Mesothelial cell of epicardium (in vitro differentiated cells): Measurements from ENCODE around the gene WWC2. TPM values are rescaled to one million over a fixed set of nuclear protein-coding genes. Genes with fewer than 3 reads are reported as not detected.

Source experiments
- DNase-seq, 2 experiments: peaks; one replicate each; pipeline ENCODE4 v3.0.0; 2021; ENCODE audit warnings: low spot score in 2 of 2; ENCODE audit not compliant: unreplicated experiment in 2 of 2
- H3K27ac Mint-ChIP-seq: 2 replicates; pipeline ENCODE4 v1.8.0; 2021; ENCODE audit warnings: mixed read lengths
- H3K27me3 Mint-ChIP-seq: 2 replicates; pipeline ENCODE4 v1.8.0; 2021; ENCODE audit warnings: low read depth, mixed read lengths
- H3K36me3 Mint-ChIP-seq: 2 replicates; pipeline ENCODE4 v1.8.0; 2021; ENCODE audit warnings: mixed read lengths
- H3K4me1 Mint-ChIP-seq: 2 replicates; pipeline ENCODE4 v1.8.0; 2021; ENCODE audit warnings: mixed read lengths
- H3K4me3 Mint-ChIP-seq: 2 replicates; pipeline ENCODE4 v1.8.0; 2021; ENCODE audit warnings: mild to moderate bottlenecking, moderate library complexity, mixed read lengths
- H3K9me3 Mint-ChIP-seq: 2 replicates; pipeline ENCODE4 v1.8.0; 2021; ENCODE audit warnings: mixed read lengths
- total RNA-seq: library from RNA; stranded (reverse); gene quantifications from 3 replicates; pipeline ENCODE4 v1.2.1, GENCODE V29; 2021
- TF ChIP-seq, protein P1 (sequence below): fragments of 200-600 bp; sonication (generic); IDR thresholded peaks from one replicate; pipeline ENCODE4 v1.5.0; 2021; ENCODE audit warnings: antibody characterized with exemption; ENCODE audit not compliant: unreplicated experiment

The WWC2 gene
- total RNA-seq, 1 donor from 2014 or later, result 64.1 TPM

DNA sequence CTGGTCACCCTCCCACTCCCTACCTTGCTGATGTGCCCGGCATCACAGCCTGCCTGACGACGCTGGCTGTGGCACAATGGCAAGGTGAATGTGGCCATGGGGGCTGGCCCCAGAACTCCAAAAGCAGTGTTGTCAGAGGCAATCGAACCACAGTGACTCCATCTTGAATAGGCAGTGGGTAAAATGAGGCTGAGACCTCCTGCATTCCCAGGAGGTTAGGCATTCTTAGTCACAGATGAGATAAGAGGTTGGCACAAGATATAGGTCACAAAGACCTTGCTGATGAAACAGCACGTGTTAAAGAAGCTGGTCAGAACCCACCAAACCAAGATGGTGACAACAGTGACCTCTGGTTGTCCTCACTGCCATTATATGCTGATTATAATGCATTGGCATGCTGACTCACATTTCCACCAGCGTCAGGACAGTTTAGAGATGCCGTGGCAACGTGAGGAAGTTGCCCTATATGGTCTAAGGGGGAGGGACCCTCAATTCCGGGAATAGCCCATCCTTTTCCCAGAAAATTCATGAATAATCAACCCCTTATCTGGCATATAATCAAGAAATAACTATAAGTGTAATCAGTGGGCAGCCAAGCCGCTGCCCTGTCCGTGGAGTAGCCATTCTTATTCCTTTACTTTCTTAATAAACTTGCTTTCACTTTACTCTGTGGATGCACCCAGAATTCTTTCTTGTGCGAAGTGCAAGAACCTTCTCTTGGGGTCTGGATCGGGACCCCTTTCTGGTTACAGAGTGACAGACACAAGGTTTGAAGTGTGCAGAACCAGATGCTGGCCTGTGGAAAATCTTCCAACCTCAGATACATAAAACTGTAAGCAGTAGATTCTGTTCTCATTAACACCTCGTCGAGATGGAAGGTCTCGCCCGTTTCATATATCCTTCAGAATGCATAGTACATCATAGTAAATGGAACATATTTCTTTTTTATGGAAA lies 249.9 kb downstream of the WWC2 start:
- Mint-ChIP-seq H3K27ac (no peak overlapping the region), H3K36me3 (no peaks in the 10 kb centered on the region), H3K4me3 (no peak overlapping the region), H3K4me1 (peaks cover 4% of the 10 kb centered on the region), H3K27me3 (no peaks in the 10 kb centered on the region), H3K9me3 (no peaks in the 10 kb centered on the region)
- DNase-seq, result no peak
- TF ChIP-seq, protein P1, sequence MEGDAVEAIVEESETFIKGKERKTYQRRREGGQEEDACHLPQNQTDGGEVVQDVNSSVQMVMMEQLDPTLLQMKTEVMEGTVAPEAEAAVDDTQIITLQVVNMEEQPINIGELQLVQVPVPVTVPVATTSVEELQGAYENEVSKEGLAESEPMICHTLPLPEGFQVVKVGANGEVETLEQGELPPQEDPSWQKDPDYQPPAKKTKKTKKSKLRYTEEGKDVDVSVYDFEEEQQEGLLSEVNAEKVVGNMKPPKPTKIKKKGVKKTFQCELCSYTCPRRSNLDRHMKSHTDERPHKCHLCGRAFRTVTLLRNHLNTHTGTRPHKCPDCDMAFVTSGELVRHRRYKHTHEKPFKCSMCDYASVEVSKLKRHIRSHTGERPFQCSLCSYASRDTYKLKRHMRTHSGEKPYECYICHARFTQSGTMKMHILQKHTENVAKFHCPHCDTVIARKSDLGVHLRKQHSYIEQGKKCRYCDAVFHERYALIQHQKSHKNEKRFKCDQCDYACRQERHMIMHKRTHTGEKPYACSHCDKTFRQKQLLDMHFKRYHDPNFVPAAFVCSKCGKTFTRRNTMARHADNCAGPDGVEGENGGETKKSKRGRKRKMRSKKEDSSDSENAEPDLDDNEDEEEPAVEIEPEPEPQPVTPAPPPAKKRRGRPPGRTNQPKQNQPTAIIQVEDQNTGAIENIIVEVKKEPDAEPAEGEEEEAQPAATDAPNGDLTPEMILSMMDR, result no peak

DNA sequence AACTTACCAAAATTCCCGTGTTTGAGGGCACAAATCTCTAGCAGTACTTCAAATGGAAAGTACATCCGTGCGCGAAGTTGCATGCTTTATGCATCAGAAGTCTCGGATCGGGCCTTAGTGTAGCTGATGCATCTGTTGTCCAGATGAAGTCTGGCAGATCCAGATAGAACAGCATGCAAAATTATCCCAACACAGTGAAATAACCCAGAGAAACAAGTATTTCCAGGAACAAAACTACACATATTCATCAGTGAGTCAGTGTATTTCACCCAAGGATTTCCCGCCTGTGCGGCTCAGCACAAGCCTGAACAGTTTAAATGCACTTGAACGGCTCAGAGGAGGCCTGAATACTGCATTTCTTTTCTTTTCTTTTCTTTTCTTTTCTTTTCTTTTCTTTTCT lies 250.6 kb downstream of the WWC2 start:
- Mint-ChIP-seq H3K4me1 (peaks cover 7% of the 10 kb centered on the region), H3K4me3 (no peak overlapping the region), H3K27me3 (no peaks in the 10 kb centered on the region), H3K27ac (no peak overlapping the region), H3K9me3 (no peaks in the 10 kb centered on the region), H3K36me3 (no peaks in the 10 kb centered on the region)
- no peak for DNase-seq
- TF ChIP-seq, protein P1, result no peak

DNA sequence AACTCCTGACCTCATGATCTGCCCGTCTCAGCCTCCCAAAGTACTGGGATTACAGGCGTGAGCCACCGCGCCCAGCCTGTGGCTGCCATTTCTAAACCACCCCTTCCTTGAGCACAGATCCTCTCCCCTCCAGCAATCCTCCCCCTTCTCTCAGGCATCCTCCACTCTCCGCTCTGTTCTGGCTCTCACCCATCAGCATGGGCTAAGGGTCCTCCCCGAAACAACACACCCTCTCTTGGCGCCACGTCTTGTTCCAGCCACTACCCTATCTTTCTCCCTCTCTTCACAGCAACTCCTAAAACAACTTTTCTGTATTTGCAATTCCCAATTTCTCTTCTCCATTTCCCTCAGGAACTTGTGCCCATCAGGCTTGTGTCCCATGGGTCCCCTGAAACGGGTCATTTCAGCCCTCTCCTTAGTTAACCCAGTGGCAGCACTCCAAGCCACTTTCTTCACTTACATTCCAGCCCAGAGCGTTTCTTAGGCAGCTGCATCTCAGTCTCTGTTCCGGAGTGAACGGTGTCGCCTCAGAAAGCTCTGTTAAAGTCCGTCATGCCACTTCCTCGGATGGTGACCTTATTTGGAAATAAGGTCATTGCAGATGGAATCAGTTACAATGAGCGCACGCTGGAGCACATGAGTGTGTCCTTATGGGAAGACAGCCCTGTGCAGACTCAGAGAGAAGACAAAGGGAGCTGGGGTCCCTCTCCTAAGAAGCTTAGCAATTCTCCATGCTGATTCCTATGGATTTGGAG lies 251.4 kb downstream of the WWC2 start:
- H3K4me3 Mint-ChIP-seq, result no peak overlapping the region
- TF ChIP-seq, protein P1, result no peak
- no peaks in the 10 kb centered on the region for H3K9me3 Mint-ChIP-seq
- no peak for DNase-seq
- H3K36me3 Mint-ChIP-seq, result no peaks in the 10 kb centered on the region
- no peaks in the 10 kb centered on the region for H3K27me3 Mint-ChIP-seq
- peaks cover 14% of the 10 kb centered on the region for H3K4me1 Mint-ChIP-seq
- no peak overlapping the region for H3K27ac Mint-ChIP-seq

DNA sequence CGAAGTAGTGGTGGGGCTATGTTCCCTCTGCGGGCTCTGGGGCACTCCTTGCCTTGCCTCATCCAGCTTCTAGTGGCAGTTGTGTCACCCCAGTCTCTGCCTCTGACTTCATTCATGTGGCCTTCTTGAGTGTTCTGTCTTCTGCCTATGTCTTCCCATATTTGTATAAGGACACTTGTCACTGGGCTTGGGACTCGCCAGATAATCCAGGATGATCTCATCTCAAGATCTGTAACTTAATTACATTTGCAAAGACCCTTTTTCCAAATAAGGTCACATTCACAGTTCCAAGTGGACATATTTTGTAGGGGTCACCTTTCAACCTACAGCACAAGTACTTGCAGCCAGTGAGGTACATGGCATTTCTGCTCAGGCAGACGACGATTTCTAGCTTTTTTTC lies 253.5 kb downstream of the WWC2 start:
- no peak for DNase-seq
- Mint-ChIP-seq H3K9me3 (no peaks in the 10 kb centered on the region), H3K27ac (no peak overlapping the region), H3K27me3 (no peaks in the 10 kb centered on the region), H3K4me3 (no peak overlapping the region), H3K4me1 (peaks cover 29% of the 10 kb centered on the region), H3K36me3 (no peaks in the 10 kb centered on the region)
- TF ChIP-seq, protein P1, result no peak

DNA sequence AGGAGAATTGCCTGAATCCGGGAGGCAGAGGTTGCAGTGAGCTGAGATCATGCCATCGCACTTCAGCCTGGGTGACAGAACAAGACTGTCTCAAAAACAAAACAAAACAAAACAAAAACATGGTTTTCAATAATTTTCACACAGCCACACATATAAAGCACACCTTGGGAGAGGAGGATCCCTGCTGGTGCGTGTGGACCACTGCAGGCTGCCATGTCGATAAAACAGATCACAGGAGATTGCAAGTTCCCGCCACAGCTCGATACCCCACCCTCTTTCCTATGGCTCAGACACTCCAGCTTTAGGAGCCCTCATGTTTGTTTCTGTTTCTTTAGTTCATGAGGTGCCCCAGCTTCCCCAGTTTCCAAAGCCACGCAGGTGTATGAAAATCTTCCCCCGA lies 254.5 kb downstream of the WWC2 start:
- H3K4me3 Mint-ChIP-seq, result no peak overlapping the region
- no peaks in the 10 kb centered on the region for H3K9me3 Mint-ChIP-seq
- TF ChIP-seq, protein P1, result no peak
- no peaks in the 10 kb centered on the region for H3K36me3 Mint-ChIP-seq
- H3K27ac Mint-ChIP-seq, result peak overlapping the region; percentile 59
- no peak for DNase-seq
- peaks cover 29% of the 10 kb centered on the region for H3K4me1 Mint-ChIP-seq
- no peaks in the 10 kb centered on the region for H3K27me3 Mint-ChIP-seq
